Measurements from ENCODE around the gene RAB38.

Gene RAB38

DNA sequence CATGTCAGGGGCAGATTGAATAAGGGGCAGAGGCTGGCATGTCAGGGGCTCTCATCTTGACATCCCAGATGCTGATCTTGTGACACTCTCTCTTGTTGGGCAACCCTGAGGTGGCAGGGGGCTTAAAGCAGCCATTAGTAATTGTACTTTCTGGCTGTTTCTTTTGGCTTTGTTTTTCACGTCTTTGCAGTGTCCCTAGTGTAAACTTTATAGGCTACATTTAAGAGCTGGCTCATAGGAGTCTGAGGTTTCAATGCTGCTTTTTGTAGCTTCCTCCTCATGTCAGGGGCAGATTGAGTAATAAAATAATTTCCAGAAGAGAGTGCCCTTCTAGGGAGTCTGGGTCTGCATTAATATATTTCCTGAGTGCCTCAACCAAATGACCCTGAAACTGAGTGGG, 86.1 kb downstream of the RAB38 start:
- H3K9me3 ChIP-seq (ENCODE audit: low read depth, low read length): no peaks in the 10 kb centered on the region
- H3K9ac ChIP-seq (ENCODE audit: insufficient read length): no peak overlapping the region
- no peak for DNase-seq (ENCODE audit: low read depth, low spot score)
- no peaks in the 10 kb centered on the region for H3K36me3 ChIP-seq (ENCODE audit: insufficient read depth, low read length)
- no peak overlapping the region for H3K27ac ChIP-seq
- no peak for TF ChIP-seq EZH2 (IDR thresholded peaks at IDR 0.05)
- TF ChIP-seq POLR2AphosphoS5 (IDR thresholded peaks at IDR 0.05; ENCODE audit: borderline replicate concordance, low read depth, low read length): no peak
- no peak for TF ChIP-seq FOXP2 (optimal IDR thresholded peaks at IDR 0.05; ENCODE audit: control extremely low read depth, extremely low read length, insufficient read depth)
- H3K4me3 ChIP-seq: no peak overlapping the region

DNA sequence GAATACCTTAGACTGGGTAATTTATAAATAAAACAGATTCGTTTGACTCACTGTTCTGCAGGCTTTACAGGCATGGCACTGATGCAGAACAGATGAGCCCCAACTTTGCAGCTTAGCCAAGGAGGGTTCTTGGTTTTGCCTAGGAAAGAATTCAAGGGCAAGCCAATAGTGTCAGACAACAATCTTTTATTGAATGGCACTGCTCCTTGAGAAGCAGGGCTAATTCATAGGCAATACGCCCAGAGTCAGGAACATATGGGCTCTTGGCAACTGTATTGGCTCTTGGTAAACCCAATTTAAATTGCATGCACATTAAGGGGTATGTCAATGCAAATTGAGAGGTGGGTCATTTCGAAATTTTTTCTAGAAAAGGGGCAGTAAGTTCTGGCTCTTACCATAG, 87.9 kb downstream of the RAB38 start:
- Histone ChIP-seq H3K9me3 (ENCODE audit: low read depth, low read length) (no peaks in the 10 kb centered on the region), H3K9ac (ENCODE audit: insufficient read length) (no peak overlapping the region), H3K4me3 (no peak overlapping the region), H3K27ac (no peak overlapping the region), H3K36me3 (ENCODE audit: insufficient read depth, low read length) (no peaks in the 10 kb centered on the region)
- TF ChIP-seq FOXP2 (optimal IDR thresholded peaks at IDR 0.05; ENCODE audit: control extremely low read depth, extremely low read length, insufficient read depth): no peak
- no peak for DNase-seq (ENCODE audit: low read depth, low spot score)

DNA sequence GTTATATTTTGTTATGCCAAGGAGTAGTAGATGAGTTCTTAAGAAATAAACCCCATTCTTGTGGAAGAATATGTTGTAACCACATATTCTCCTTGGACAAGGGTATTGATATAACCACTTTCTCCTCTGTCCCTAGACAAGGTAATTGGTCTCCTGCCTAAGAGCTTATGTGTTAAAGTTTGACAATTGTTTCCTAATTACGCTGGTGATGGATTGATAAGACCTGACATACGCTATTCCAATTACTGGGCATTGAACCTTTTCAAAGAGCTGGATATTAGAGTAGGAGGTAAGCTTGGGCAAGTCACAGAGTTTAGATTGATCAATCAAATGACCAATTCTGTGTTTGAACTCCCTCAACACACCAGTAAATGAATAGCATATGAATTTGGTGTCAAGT, 88.9 kb downstream of the RAB38 start:
- Histone ChIP-seq H3K36me3 (ENCODE audit: insufficient read depth, low read length) (no peaks in the 10 kb centered on the region), H3K9me3 (ENCODE audit: low read depth, low read length) (no peaks in the 10 kb centered on the region), H3K27ac (no peak overlapping the region), H3K9ac (ENCODE audit: insufficient read length) (no peak overlapping the region), H3K4me3 (no peak overlapping the region)
- no peak for DNase-seq (ENCODE audit: low read depth, low spot score)
- TF ChIP-seq EZH2 (IDR thresholded peaks at IDR 0.05): no peak
- no peak for TF ChIP-seq POLR2AphosphoS5 (IDR thresholded peaks at IDR 0.05; ENCODE audit: borderline replicate concordance, low read depth, low read length)
- TF ChIP-seq FOXP2 (optimal IDR thresholded peaks at IDR 0.05; ENCODE audit: control extremely low read depth, extremely low read length, insufficient read depth): no peak

DNA sequence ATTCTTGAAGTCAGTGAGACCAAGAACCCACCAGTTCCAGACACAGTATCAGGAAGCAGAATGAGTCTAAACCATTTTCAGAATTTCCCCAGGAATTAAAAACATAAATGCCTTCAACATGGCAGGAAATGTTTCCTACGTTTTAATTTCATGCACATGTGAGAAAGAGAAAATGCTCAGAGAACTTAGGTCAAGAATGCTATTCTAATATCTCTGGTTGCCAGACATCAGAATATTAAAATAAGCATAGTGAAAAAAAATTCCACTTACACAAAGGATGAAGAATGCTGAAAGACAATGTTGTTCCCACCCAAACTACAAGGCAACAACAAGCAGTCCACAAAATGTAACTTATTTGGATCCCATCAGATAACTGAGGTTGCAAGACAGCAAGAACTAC, 104.8 kb downstream of the RAB38 start:
- TF ChIP-seq FOXP2 (optimal IDR thresholded peaks at IDR 0.05; ENCODE audit: control extremely low read depth, extremely low read length, insufficient read depth) (no peak), EZH2 (IDR thresholded peaks at IDR 0.05) (no peak), POLR2AphosphoS5 (IDR thresholded peaks at IDR 0.05; ENCODE audit: borderline replicate concordance, low read depth, low read length) (no peak)
- no peak overlapping the region for H3K27ac ChIP-seq
- no peak for DNase-seq (ENCODE audit: low read depth, low spot score)
- H3K9ac ChIP-seq (ENCODE audit: insufficient read length): no peak overlapping the region
- no peaks in the 10 kb centered on the region for H3K36me3 ChIP-seq (ENCODE audit: insufficient read depth, low read length)
- H3K4me3 ChIP-seq: no peak overlapping the region
- H3K9me3 ChIP-seq (ENCODE audit: low read depth, low read length): no peaks in the 10 kb centered on the region

DNA sequence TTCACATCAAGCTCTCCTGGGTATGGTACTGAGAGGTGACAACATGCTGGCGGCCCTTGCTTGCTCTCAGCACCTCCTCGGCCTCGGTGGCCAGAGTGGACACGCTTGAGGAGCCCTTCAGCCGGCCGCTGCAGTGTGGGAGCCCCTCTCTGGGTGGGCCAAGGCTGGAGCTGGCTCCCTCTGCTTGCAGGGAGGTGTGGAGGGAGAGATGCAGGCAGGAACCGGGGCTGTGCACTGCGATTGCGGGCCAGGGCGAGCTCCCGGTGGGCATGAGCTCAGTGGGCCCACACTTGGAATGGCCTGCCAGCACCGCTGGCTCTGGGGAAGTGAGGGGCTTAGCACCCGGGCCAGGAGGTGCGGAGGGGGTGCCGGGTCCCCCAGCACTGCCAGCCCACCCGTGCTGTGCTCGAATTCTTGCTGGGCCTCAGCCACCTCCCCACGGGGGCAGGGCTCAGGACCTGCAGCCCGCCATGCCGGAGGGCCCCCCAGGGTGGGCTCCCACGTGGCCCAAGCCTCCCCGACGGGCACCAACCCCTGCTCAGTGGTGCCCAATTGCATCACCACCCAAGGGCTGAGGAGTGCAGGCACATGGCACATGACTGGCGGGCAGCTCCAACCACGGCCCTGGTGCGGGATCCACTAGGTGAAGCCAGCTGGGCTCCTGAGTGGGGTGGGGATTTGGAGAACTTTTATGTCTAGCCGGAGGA, 106.2 kb downstream of the RAB38 start:
- Histone ChIP-seq H3K9ac (ENCODE audit: insufficient read length) (no peak overlapping the region), H3K27ac (no peak overlapping the region), H3K4me3 (no peak overlapping the region), H3K36me3 (ENCODE audit: insufficient read depth, low read length) (no peaks in the 10 kb centered on the region), H3K9me3 (ENCODE audit: low read depth, low read length) (no peaks in the 10 kb centered on the region)
- TF ChIP-seq EZH2 (IDR thresholded peaks at IDR 0.05) (no peak), FOXP2 (optimal IDR thresholded peaks at IDR 0.05; ENCODE audit: control extremely low read depth, extremely low read length, insufficient read depth) (no peak), POLR2AphosphoS5 (IDR thresholded peaks at IDR 0.05; ENCODE audit: borderline replicate concordance, low read depth, low read length) (no peak)
- DNase-seq (ENCODE audit: low read depth, low spot score): no peak

DNA sequence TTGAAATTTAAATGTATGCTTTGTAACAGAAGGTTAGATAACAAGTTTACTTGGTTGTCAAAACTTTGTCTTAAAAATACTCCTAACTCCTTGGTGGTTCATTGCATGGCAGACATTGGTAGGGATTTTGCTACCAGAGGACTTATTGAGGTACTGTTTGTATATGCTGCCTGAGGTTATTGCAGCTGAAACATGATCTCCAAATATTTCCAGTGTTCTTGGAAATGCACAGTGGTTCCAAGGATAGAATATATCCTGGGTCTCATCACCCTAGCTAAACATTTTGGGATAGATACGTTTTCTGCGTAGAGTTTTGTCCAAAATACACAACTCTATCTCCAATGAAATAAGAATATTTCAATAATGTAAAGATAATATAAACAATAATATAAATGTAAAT, 109.2 kb downstream of the RAB38 start:
- no peaks in the 10 kb centered on the region for H3K9me3 ChIP-seq (ENCODE audit: low read depth, low read length)
- TF ChIP-seq EZH2 (IDR thresholded peaks at IDR 0.05) (no peak), FOXP2 (optimal IDR thresholded peaks at IDR 0.05; ENCODE audit: control extremely low read depth, extremely low read length, insufficient read depth) (no peak), POLR2AphosphoS5 (IDR thresholded peaks at IDR 0.05; ENCODE audit: borderline replicate concordance, low read depth, low read length) (no peak)
- DNase-seq (ENCODE audit: low read depth, low spot score): no peak

DNA sequence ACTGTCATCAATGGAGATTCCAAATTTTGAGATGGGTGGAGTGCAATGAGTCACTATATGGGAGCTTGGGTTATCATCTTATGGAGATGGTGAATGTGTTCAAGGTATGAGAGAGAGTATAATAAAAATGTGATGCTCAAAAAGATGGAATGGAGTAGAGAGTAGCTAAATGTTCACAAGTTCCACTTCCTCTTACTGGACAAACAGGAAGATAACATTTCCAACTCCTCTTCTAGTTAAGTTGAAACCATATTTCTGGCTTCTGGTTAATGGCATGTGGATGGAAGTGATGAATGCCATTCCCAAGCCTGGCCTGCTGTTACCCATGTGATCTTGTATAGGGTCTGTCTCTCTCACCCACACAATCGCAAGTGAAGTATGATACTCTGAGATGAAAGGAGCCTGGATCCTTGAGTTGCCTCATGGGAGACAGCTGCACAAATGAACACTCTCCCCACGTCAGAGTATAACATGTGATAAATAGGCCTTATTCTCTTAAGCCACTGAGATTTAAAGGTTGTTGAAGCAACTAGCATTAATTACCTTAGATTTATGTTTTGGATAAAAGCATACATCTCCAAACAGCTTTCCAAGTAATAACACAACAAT, 111.0 kb downstream of the RAB38 start:
- no peak for DNase-seq (ENCODE audit: low read depth, low spot score)
- no peak overlapping the region for H3K4me3 ChIP-seq
- no peaks in the 10 kb centered on the region for H3K36me3 ChIP-seq (ENCODE audit: insufficient read depth, low read length)
- H3K9me3 ChIP-seq (ENCODE audit: low read depth, low read length): no peaks in the 10 kb centered on the region
- H3K9ac ChIP-seq (ENCODE audit: insufficient read length): no peak overlapping the region
- TF ChIP-seq POLR2AphosphoS5 (IDR thresholded peaks at IDR 0.05; ENCODE audit: borderline replicate concordance, low read depth, low read length) (no peak), EZH2 (IDR thresholded peaks at IDR 0.05) (no peak), FOXP2 (optimal IDR thresholded peaks at IDR 0.05; ENCODE audit: control extremely low read depth, extremely low read length, insufficient read depth) (no peak)
- no peak overlapping the region for H3K27ac ChIP-seq

More for the DNA sequence above, 109.2 kb downstream of the RAB38 start:
- Histone ChIP-seq H3K9ac (ENCODE audit: insufficient read length) (no peak overlapping the region), H3K36me3 (ENCODE audit: insufficient read depth, low read length) (no peaks in the 10 kb centered on the region), H3K27ac (no peak overlapping the region), H3K4me3 (no peak overlapping the region)

All from SK-N-MC (cell line).